ENCODE data around the gene SUSD6.
A peak's percentile ranks its signal among the peaks of the same experiment; 100 is the strongest.

Gene SUSD6

GRCh38 chr14:69610020-69610873 lies 1.1 kb upstream of the SUSD6 start:
- H3K27ac Mint-ChIP-seq: peak overlapping the region; percentile 90
- H3K36me3 Mint-ChIP-seq (ENCODE audit: low read depth): peaks cover 4% of the 10 kb centered on the region
- peak overlapping the region; percentile 86 for H3K4me3 Mint-ChIP-seq
- no peaks in the 10 kb centered on the region for H3K27me3 Mint-ChIP-seq
- peaks cover 47% of the 10 kb centered on the region for H3K4me1 Mint-ChIP-seq (ENCODE audit: low read depth)
- H3K9me3 Mint-ChIP-seq: no peaks in the 10 kb centered on the region

- Mint-ChIP-seq H3K27ac (peak overlapping the region; percentile 90), H3K27me3 (no peaks in the 10 kb centered on the region), H3K9me3 (no peaks in the 10 kb centered on the region), H3K4me1 (ENCODE audit: low read depth) (peaks cover 53% of the 10 kb centered on the region), H3K36me3 (ENCODE audit: low read depth) (peaks cover 10% of the 10 kb centered on the region), H3K4me3 (peak overlapping the region; percentile 86)
These were observed 573 bp upstream of the SUSD6 start for GRCh38 chr14:69610874-69611171.

GRCh38 chr14:69612014-69612782 lies 802 bp downstream of the SUSD6 start:
- Mint-ChIP-seq H3K27ac (peak overlapping the region; percentile 97), H3K4me1 (ENCODE audit: low read depth) (peaks cover 60% of the 10 kb centered on the region), H3K9me3 (no peaks in the 10 kb centered on the region), H3K27me3 (no peaks in the 10 kb centered on the region), H3K4me3 (peak overlapping the region; percentile 99), H3K36me3 (ENCODE audit: low read depth) (peaks cover 23% of the 10 kb centered on the region)

GRCh38 chr14:69612783-69613130 lies 1.4 kb downstream of the SUSD6 start:
- peaks cover 66% of the 10 kb centered on the region for H3K4me1 Mint-ChIP-seq (ENCODE audit: low read depth)
- H3K36me3 Mint-ChIP-seq (ENCODE audit: low read depth): peaks cover 28% of the 10 kb centered on the region
- H3K9me3 Mint-ChIP-seq: no peaks in the 10 kb centered on the region
- no peaks in the 10 kb centered on the region for H3K27me3 Mint-ChIP-seq
- peak overlapping the region; percentile 99 for H3K4me3 Mint-ChIP-seq
- peak overlapping the region; percentile 97 for H3K27ac Mint-ChIP-seq

GRCh38 chr14:69613312-69614073 lies 2.1 kb downstream of the SUSD6 start:
- Mint-ChIP-seq H3K36me3 (ENCODE audit: low read depth) (peaks cover 30% of the 10 kb centered on the region), H3K4me1 (ENCODE audit: low read depth) (peaks cover 73% of the 10 kb centered on the region), H3K27ac (peak overlapping the region; percentile 97), H3K27me3 (no peaks in the 10 kb centered on the region), H3K4me3 (peak overlapping the region; percentile 99), H3K9me3 (no peaks in the 10 kb centered on the region)

GRCh38 chr14:69614592-69614991 lies 3.2 kb downstream of the SUSD6 start:
- H3K36me3 Mint-ChIP-seq (ENCODE audit: low read depth): peaks cover 39% of the 10 kb centered on the region

GRCh38 chr14:69615121-69615495 lies 3.7 kb downstream of the SUSD6 start:
- Mint-ChIP-seq H3K4me1 (ENCODE audit: low read depth) (peaks cover 86% of the 10 kb centered on the region), H3K9me3 (no peaks in the 10 kb centered on the region), H3K27me3 (no peaks in the 10 kb centered on the region), H3K27ac (peak overlapping the region; percentile 97), H3K4me3 (peak overlapping the region; percentile 99), H3K36me3 (ENCODE audit: low read depth) (peaks cover 44% of the 10 kb centered on the region)

More at GRCh38 chr14:69614592-69614991, 3.2 kb downstream of the SUSD6 start:
- H3K4me3 Mint-ChIP-seq: peak overlapping the region; percentile 99
- H3K4me1 Mint-ChIP-seq (ENCODE audit: low read depth): peaks cover 84% of the 10 kb centered on the region
- H3K27me3 Mint-ChIP-seq: no peaks in the 10 kb centered on the region
- peak overlapping the region; percentile 97 for H3K27ac Mint-ChIP-seq
- H3K9me3 Mint-ChIP-seq: no peaks in the 10 kb centered on the region

- no peaks in the 10 kb centered on the region for H3K27me3 Mint-ChIP-seq
- peak overlapping the region; percentile 97 for H3K27ac Mint-ChIP-seq
- H3K4me1 Mint-ChIP-seq (ENCODE audit: low read depth): peaks cover 86% of the 10 kb centered on the region
- peak overlapping the region; percentile 99 for H3K4me3 Mint-ChIP-seq
- H3K36me3 Mint-ChIP-seq (ENCODE audit: low read depth): peaks cover 48% of the 10 kb centered on the region
- H3K9me3 Mint-ChIP-seq: no peaks in the 10 kb centered on the region
These were observed 4.4 kb downstream of the SUSD6 start for GRCh38 chr14:69615496-69616407.

GRCh38 chr14:69616408-69616773 lies 5.0 kb downstream of the SUSD6 start:
- H3K9me3 Mint-ChIP-seq: no peaks in the 10 kb centered on the region
- peak overlapping the region; percentile 97 for H3K27ac Mint-ChIP-seq
- no peaks in the 10 kb centered on the region for H3K27me3 Mint-ChIP-seq
- peaks cover 53% of the 10 kb centered on the region for H3K36me3 Mint-ChIP-seq (ENCODE audit: low read depth)
- peak overlapping the region; percentile 99 for H3K4me3 Mint-ChIP-seq
- peaks cover 88% of the 10 kb centered on the region for H3K4me1 Mint-ChIP-seq (ENCODE audit: low read depth)

- no peaks in the 10 kb centered on the region for H3K27me3 Mint-ChIP-seq
- peak overlapping the region; percentile 99 for H3K4me3 Mint-ChIP-seq
- H3K27ac Mint-ChIP-seq: peak overlapping the region; percentile 97
- peaks cover 65% of the 10 kb centered on the region for H3K36me3 Mint-ChIP-seq (ENCODE audit: low read depth)
- H3K4me1 Mint-ChIP-seq (ENCODE audit: low read depth): peaks cover 100% of the 10 kb centered on the region
- H3K9me3 Mint-ChIP-seq: no peaks in the 10 kb centered on the region
These were observed 6.4 kb downstream of the SUSD6 start for GRCh38 chr14:69617796-69618195.

GRCh38 chr14:69619012-69619411 lies 7.6 kb downstream of the SUSD6 start:
- Mint-ChIP-seq H3K4me1 (ENCODE audit: low read depth) (peaks cover 97% of the 10 kb centered on the region), H3K9me3 (no peaks in the 10 kb centered on the region), H3K27me3 (no peaks in the 10 kb centered on the region), H3K36me3 (ENCODE audit: low read depth) (peaks cover 67% of the 10 kb centered on the region), H3K27ac (peak overlapping the region; percentile 97), H3K4me3 (peak overlapping the region; percentile 64)

- Mint-ChIP-seq H3K9me3 (no peaks in the 10 kb centered on the region), H3K4me3 (peak overlapping the region; percentile 71), H3K27ac (peak overlapping the region; percentile 97), H3K36me3 (ENCODE audit: low read depth) (peaks cover 63% of the 10 kb centered on the region), H3K27me3 (no peaks in the 10 kb centered on the region), H3K4me1 (ENCODE audit: low read depth) (peaks cover 97% of the 10 kb centered on the region)
These were observed 8.8 kb downstream of the SUSD6 start for GRCh38 chr14:69620211-69620611.

- peak overlapping the region; percentile 35 for H3K4me3 Mint-ChIP-seq
- H3K9me3 Mint-ChIP-seq: no peaks in the 10 kb centered on the region
- peak overlapping the region; percentile 97 for H3K27ac Mint-ChIP-seq
- H3K36me3 Mint-ChIP-seq (ENCODE audit: low read depth): peaks cover 56% of the 10 kb centered on the region
- H3K27me3 Mint-ChIP-seq: no peaks in the 10 kb centered on the region
- peaks cover 97% of the 10 kb centered on the region for H3K4me1 Mint-ChIP-seq (ENCODE audit: low read depth)
These were observed 9.6 kb downstream of the SUSD6 start for GRCh38 chr14:69620981-69621380.

GRCh38 chr14:69624136-69624535 lies 12.7 kb downstream of the SUSD6 start:
- H3K36me3 Mint-ChIP-seq (ENCODE audit: low read depth): peaks cover 40% of the 10 kb centered on the region
- peak overlapping the region; percentile 77 for H3K4me3 Mint-ChIP-seq
- H3K9me3 Mint-ChIP-seq: no peaks in the 10 kb centered on the region
- peak overlapping the region; percentile 49 for H3K27ac Mint-ChIP-seq
- H3K4me1 Mint-ChIP-seq (ENCODE audit: low read depth): peaks cover 96% of the 10 kb centered on the region
- H3K27me3 Mint-ChIP-seq: no peaks in the 10 kb centered on the region

Data from stimulated activated naive CD8-positive, alpha-beta T cell treated with anti-CD3 and anti-CD28 coated beads, Interleukin-15, Interleukin-2, amounts not matched to agents 100 ng/mL and 50 ng/mL, for 24 hours (primary cell).